ELR (cell line): ENCODE data around the gene STON2.
"Not testable (repeated sequence)": the region's sequence is repeated elsewhere in the genome, so short reads cannot be mapped to it uniquely, and the experiment has no call there.

Source experiments
- DNase-seq: peaks from one replicate; pipeline ENCODE4 v3.0.0-alpha.2; 2015; ENCODE audit warnings: low read depth

The STON2 gene

GRCh38 chr14:81265636-81266169, 134.4 kb downstream of the STON2 start:
- no peak for DNase-seq

DNA sequence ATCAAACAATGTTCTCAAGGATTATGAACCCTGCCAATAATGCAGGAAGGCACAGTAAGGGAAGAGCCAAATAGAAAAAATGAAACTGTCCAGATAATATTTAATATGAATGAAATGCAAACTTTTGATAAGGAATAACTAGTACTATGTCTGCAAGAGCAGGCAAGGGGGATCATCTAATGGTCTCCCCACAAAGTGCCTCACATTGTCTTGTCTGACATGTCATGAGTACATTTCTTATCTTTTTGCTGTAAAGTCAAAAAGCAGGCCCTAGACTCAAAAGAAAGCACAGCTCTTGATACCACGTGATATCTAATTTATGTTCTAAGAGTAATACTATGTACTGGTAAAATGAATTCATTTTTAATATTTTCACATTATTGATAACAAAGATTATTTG, 135.5 kb downstream of the STON2 start:
- DNase-seq = no peak

GRCh38 chr14:81263777-81264410, 136.2 kb downstream of the STON2 start:
- DNase-seq = no peak

DNA sequence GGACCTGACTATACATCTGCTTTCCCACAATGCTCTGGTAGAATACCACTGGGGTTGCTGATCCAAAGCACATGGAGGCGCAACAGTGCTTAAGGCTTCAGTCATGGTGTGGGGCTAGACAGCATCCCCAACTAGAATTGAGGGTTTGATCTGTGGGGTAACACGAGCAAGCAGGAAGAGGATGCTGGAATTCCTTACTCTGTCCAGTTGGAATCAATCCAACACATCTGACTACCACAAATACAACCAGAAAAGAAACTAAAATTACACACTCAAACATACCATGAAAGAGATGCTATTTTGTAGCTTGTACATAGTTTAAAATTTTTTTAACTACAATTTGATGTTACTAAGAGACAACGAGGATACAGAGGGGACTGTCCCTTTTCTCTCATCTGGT, 138.9 kb downstream of the STON2 start:
- DNase-seq = no peak

- DNase-seq = no peak
These were observed 139.4 kb downstream of the STON2 start for GRCh38 chr14:81260732-81261131.

DNA sequence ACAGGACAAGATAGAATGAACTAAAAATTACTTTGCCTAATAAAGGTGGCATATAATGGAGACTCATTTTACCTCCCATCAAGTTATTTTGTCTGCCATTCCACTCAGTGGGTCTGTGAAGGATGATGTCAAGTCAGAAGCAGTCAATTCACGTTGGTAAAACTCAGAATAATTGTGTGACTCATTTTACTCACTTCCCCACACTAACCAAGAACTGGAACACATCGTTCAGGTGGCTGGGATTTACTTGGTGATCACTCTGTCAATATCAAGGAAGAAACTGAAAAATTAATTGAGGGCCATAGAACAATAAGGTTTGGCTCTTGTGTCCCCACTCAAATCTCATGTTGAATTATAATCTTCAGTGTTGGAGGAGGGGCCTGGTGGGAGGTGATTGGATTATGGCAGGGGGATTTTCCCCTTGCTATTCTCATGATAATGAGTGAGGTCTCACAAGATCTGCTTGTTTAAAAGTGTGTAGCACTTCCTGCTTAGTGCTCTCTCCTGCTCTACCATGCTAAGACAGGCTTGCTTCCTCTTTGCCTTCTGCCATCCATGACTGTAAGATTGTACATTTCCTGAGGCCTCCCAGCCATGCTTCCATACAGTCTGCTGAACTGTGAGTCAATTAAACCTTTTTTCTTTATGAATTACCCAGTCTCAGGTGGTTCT, 143.7 kb downstream of the STON2 start:
- no peak for DNase-seq

DNA sequence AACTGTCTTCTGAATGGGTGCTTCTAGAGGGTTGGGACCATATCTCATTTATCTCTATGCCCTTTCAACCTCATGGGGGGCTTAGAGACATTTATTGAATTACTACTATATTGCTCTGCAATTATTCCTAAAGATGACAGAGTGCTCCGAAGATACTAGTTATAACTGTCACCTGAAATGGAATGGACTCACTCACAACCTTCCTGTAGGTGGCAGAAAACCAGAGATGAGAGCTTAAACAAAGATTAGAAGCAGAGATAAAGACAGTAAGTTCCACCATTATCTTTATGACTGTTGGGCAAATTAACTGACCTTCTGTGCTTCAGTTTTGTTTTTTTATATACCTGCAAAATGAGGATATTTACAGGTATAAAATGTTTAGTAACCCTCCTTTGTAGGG, 147.8 kb downstream of the STON2 start:
- DNase-seq = no peak

- peak; percentile 64 for DNase-seq
These were observed 152.8 kb downstream of the STON2 start for GRCh38 chr14:81247271-81247766.

DNA sequence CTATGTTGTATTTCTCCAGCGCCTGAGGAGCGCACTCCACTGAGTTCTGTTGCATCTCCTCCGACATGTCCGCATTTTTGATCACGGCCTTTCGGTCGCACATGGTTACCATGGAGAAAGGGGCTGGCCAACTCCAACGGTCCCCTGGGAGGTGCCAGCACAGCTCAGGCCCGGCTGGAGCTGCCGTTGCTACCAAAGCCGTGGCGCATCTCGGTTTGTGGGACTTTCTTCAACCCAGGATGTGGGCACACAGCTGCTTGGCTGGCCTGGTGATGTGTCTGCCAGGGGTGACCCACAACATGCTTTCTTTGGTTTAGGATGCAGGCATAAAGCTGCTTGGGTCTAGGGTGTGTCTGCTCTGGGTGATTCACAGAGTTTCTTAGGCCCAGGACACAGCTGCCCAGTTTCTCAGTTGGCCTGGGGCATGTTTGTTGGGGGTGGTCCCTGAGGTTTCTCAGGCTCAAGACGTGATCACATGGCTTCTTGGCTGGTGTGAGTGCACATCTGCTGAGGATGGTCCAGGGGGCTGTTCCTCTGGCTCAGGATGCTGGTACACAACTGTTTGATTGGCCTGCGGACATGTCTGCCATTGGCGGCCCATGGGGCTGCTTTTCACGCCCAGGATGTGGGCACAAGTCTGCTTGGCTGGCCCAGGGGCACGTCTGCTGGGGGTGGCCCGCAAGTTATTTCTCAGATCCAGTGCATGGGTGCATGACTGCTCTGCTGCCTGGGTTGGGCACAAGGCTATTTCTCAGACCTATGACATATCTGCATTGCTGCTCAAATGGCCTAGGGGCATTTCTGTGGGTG, 153.5 kb downstream of the STON2 start:
- peak; percentile 13 for DNase-seq

GRCh38 chr14:81245771-81246170, 154.4 kb downstream of the STON2 start:
- no peak for DNase-seq

DNA sequence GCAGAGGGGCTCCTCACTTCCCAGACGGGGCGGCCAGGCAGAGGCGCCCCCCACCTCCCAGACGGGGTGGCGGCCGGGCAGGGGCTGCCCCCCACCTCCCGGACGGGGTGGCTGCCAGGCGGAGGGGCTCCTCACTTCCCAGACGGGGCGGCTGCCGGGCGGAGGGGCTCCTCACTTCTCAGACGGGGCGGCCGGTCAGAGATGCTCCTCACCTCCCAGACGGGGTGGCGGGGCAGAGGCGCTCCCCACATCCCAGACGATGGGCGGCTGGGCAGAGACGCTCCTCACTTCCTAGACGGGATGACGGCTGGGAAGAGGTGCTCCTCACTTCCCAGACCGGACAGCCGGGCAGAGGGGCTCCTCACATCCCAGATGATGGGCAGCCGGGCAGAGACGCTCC, 155.7 kb downstream of the STON2 start:
- DNase-seq = not testable (repeated sequence)

- DNase-seq = no peak
These were observed 156.6 kb downstream of the STON2 start for GRCh38 chr14:81243499-81243898.

- DNase-seq = not testable (repeated sequence)
These were observed 163.3 kb downstream of the STON2 start for GRCh38 chr14:81236849-81237248.

DNA sequence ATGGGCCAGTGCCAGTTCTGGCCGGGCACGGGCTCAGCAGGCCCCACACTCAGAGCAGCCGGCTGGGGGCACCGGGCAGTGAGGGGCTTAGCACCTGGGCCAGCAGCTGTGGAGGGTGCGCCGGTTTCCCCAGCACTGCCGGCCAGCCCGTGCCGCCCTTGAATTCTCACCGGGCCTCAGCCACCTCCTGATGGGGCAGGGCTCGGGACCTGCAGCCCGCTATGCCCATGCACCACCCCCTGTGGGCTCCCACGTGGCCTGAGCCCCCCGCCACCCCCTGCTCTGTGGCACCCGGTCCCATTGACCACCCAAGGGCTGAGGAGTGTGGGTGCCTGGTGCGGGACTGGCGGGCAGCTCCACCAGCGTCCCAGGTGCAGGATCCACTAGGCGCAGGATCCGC, 164.0 kb downstream of the STON2 start:
- no peak for DNase-seq

- DNase-seq = no peak
These were observed 165.0 kb downstream of the STON2 start for GRCh38 chr14:81235096-81235495.

DNA sequence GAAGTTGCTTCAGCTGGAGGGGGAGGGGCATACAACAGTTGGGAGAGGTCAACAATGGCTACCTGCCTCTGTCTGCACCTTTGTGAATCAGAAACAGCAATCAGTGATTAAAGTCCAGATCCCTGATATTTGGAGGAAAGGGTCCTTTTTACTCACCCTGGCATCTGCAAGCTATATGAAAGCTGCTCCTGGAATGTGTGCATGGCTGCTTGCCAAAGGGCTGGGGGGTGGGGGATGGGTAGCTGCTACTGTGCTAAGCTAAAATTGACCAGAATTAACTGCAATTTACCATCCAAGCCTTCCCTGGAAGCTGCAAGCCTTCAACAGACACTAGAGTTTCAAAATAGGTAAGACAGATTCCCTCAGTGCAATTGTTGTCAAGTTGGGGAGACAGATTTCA, 165.8 kb downstream of the STON2 start:
- no peak for DNase-seq

DNA sequence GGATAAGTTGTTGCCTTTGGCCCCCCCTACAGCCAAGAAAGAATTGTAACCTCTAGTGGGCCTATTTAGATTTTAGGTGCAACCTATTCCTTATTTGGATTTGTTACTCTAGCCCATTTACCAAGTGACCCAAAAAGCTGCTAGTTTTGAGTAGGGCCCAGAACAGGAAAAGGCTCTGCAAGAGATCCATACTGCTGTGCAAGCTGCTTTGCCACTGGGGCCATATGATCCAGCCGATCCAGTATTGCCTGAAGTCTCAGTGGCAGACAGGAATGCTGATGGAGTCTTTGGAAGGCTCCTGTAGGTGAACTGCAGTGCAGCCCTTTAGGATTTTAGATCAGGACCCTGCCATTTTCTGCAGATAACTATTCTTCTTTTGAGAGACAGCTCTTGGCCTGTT, 166.5 kb downstream of the STON2 start:
- DNase-seq = no peak

- no peak for DNase-seq
These were observed 168.6 kb downstream of the STON2 start for GRCh38 chr14:81231540-81231939.

DNA sequence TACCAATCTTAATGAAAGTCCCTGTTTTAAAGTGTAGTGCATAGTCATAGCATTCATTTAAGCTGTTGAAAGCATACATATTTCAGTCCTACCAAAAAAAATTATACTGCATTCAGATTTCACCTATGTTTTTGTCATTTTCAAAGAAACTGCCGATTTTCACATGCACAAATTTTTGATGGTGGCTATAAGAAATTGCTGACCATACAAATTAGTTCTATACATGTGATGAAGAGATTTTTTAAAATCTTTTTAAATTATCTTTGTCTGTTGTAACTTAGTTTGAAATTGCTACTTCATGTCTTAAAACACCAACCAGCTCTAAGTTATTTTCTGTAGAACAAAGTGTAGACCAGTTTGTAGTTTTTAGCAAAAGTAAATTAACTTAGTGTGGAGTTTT, 175.9 kb downstream of the STON2 start:
- no peak for DNase-seq

DNA sequence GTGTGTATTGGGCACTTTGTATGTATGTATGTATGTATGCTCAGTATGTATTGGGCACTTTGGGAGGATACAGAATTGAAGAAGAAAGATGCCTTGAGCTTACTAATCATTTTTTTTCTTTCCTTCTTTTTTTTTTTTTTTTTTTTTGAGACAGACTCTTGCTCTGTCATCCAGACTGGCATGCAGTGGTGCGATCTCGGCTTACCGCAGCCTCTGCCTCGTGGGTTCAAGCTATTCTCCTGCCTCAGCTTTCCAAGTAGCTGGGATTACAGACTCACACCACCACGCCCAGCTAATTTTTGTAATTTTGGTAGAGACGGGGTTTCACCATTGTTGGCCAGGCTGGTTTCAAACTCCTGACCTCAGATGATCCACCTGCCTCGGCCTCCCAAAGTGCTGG, 176.3 kb downstream of the STON2 start:
- DNase-seq = not testable (repeated sequence)

DNA sequence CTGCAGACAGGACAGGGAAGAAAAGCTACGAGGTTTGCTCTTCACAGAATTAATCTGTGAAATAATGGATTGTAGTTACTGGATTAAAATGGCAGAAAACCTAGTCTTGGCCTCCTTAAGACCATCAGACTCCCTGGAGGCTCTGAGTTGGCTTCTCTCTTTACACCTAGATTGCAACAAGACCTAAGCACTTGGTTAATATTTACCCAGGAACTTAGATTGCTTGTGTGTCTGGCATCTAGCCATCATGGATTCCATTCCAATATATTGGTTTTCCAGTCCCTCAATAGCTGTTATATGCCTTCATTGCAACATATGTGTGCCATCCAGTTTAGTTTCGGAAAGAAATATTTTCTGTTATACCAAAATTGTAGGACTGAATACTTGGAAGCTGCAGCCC, 177.4 kb downstream of the STON2 start:
- no peak for DNase-seq

GRCh38 chr14:81222126-81222525, 178.0 kb downstream of the STON2 start:
- no peak for DNase-seq
